H9 (cell line): ENCODE data around the gene TAF3. TPM values are rescaled to one million over a fixed set of nuclear protein-coding genes. Genes with fewer than 3 reads are reported as not detected.

Experiments
- DNase-seq: peaks from one replicate; pipeline ENCODE4 v3.0.0-alpha.2; 2017
- H2AFZ ChIP-seq: one replicate; pipeline ENCODE4 v1.6.1; 2013; ENCODE audit warnings: mild to moderate bottlenecking, low read length, control low read depth, moderate library complexity
- H2AK5ac ChIP-seq: 2 replicates; pipeline ENCODE4 v1.6.1; 2013; ENCODE audit warnings: low read length, control low read depth, mixed read lengths; ENCODE audit not compliant: insufficient read length
- H2BK120ac ChIP-seq: one replicate; pipeline ENCODE4 v1.6.1; 2013; ENCODE audit warnings: low read depth, mild to moderate bottlenecking, low read length, control low read depth, inconsistent platforms; ENCODE audit not compliant: poor library complexity, severe bottlenecking
- H2BK12ac ChIP-seq: 2 replicates; pipeline ENCODE4 v1.6.1; 2013; ENCODE audit warnings: low read length, control low read depth, mixed read lengths, low read depth; ENCODE audit not compliant: insufficient read length
- H2BK15ac ChIP-seq: 2 replicates; pipeline ENCODE4 v1.6.1; 2013; ENCODE audit warnings: low read depth, low read length, control low read depth
- H2BK20ac ChIP-seq: one replicate; pipeline ENCODE4 v1.6.1; 2013; ENCODE audit warnings: low read depth, mild to moderate bottlenecking, low read length, control low read depth, inconsistent platforms; ENCODE audit not compliant: poor library complexity, severe bottlenecking
- H2BK5ac ChIP-seq: 2 replicates; pipeline ENCODE4 v1.6.1; 2013; ENCODE audit warnings: low read length, control low read depth, mixed read lengths; ENCODE audit not compliant: insufficient read length
- H3K14ac ChIP-seq: 2 replicates; pipeline ENCODE4 v1.6.1; 2013; ENCODE audit warnings: low read length, control low read depth; ENCODE audit not compliant: insufficient read depth
- H3K18ac ChIP-seq: 2 replicates; pipeline ENCODE4 v1.6.1; 2013; ENCODE audit warnings: low read depth, mild to moderate bottlenecking, mixed read lengths, low read length, control low read depth; ENCODE audit not compliant: insufficient read length
- H3K23ac ChIP-seq: 2 replicates; pipeline ENCODE4 v1.6.1; 2013; ENCODE audit warnings: low read length, control low read depth, mixed read lengths, low read depth; ENCODE audit not compliant: insufficient read length
- H3K23me2 ChIP-seq: 2 replicates; pipeline ENCODE4 v1.6.1; 2013; ENCODE audit warnings: low read depth, mild to moderate bottlenecking, mixed read lengths, low read length, control low read depth; ENCODE audit not compliant: insufficient read length, poor library complexity, severe bottlenecking
- H3K27ac ChIP-seq: 2 replicates; pipeline ENCODE4 v1.5.1; 2013; ENCODE audit warnings: low read length, control low read depth, mixed read lengths, low read depth; ENCODE audit not compliant: insufficient read length
- H3K27me3 ChIP-seq: 2 replicates; pipeline ENCODE4 v1.6.1; 2013; ENCODE audit warnings: low read length, control low read depth, inconsistent platforms; ENCODE audit not compliant: insufficient read depth
- H3K4ac ChIP-seq: 2 replicates; pipeline ENCODE4 v1.6.1; 2013; ENCODE audit warnings: low read depth, mild to moderate bottlenecking, control low read depth, inconsistent platforms, low read length, moderate library complexity
- H3K4me1 ChIP-seq: 2 replicates; pipeline ENCODE4 v1.6.1; 2013; ENCODE audit warnings: low read length, control low read depth, inconsistent platforms; ENCODE audit not compliant: insufficient read depth
- H3K4me2 ChIP-seq: 2 replicates; pipeline ENCODE4 v1.6.1; 2013; ENCODE audit warnings: low read length, control low read depth, mixed read lengths; ENCODE audit not compliant: insufficient read length, insufficient read depth
- H3K56ac ChIP-seq: 2 replicates; pipeline ENCODE4 v1.6.1; 2013; ENCODE audit warnings: low read depth, mild to moderate bottlenecking, mixed read lengths, low read length, control low read depth; ENCODE audit not compliant: insufficient read length
- H3K79me1 ChIP-seq: 2 replicates; pipeline ENCODE4 v1.6.1; 2013; ENCODE audit warnings: low read depth, mild to moderate bottlenecking, moderate library complexity, low read length, control low read depth, inconsistent platforms; ENCODE audit not compliant: insufficient read depth, poor library complexity, severe bottlenecking
- H3K79me2 ChIP-seq: 2 replicates; pipeline ENCODE4 v1.6.1; 2013; ENCODE audit warnings: low read length, control low read depth, inconsistent platforms; ENCODE audit not compliant: insufficient read depth
- H3K9ac ChIP-seq: 2 replicates; pipeline ENCODE4 v1.6.1; 2013; ENCODE audit warnings: low read length, control low read depth, mixed read lengths; ENCODE audit not compliant: insufficient read length; ENCODE audit errors: extremely low read depth
- H3K9me3 ChIP-seq: one replicate; pipeline ENCODE4 v1.6.1; 2013; ENCODE audit warnings: low read depth, low read length, inconsistent platforms; ENCODE audit not compliant: control insufficient read depth
- H3T11ph ChIP-seq: one replicate; pipeline ENCODE4 v1.6.1; 2013; ENCODE audit warnings: mild to moderate bottlenecking, low read length, control low read depth, inconsistent platforms
- H4K20me1 ChIP-seq: one replicate; pipeline ENCODE4 v1.6.1; 2013; ENCODE audit not compliant: control insufficient read depth, insufficient read length, insufficient read depth
- H4K5ac ChIP-seq: 2 replicates; pipeline ENCODE4 v1.6.1; 2013; ENCODE audit warnings: low read depth, mild to moderate bottlenecking, mixed read lengths, low read length, control low read depth; ENCODE audit not compliant: insufficient read length
- H4K8ac ChIP-seq: replicated peaks from 2 replicates; pipeline ENCODE4 v1.6.1; 2013; ENCODE audit warnings: low read length, control low read depth, mixed read lengths, low read depth; ENCODE audit not compliant: insufficient read length
- H4K91ac ChIP-seq: 2 replicates; pipeline ENCODE4 v1.6.1; 2013; ENCODE audit warnings: low read depth, mild to moderate bottlenecking, moderate library complexity, mixed read lengths, low read length, control low read depth; ENCODE audit not compliant: insufficient read length
- H3K27ac Mint-ChIP-seq, 3 experiments: 2 replicates in 2 of 3; 3 replicates in 1 of 3; pipeline ENCODE4 v1.8.0; 2020 to 2021; ENCODE audit warnings: mixed read lengths in 3 of 3, mild to moderate bottlenecking in 1 of 3, moderate library complexity in 1 of 3
- H3K27me3 Mint-ChIP-seq: 2 replicates; pipeline ENCODE4 v1.8.0; 2021; ENCODE audit warnings: low read depth, mild to moderate bottlenecking, moderate library complexity, mixed read lengths
- H3K36me3 Mint-ChIP-seq, 3 experiments: 2 replicates in 2 of 3; 3 replicates in 1 of 3; pipeline ENCODE4 v1.8.0; 2020 to 2021; ENCODE audit warnings: low read depth in 3 of 3, mixed read lengths in 3 of 3; ENCODE audit not compliant: insufficient read depth in 1 of 3
- H3K4me1 Mint-ChIP-seq, 2 experiments: 2 replicates each; pipeline ENCODE4 v1.8.0; 2020; ENCODE audit warnings: mixed read lengths in 2 of 2
- H3K4me3 Mint-ChIP-seq, 2 experiments: 2 replicates in 1 of 2; 3 replicates in 1 of 2; pipeline ENCODE4 v1.8.0; 2020 to 2021; ENCODE audit warnings: mild to moderate bottlenecking in 2 of 2, mixed read lengths in 2 of 2, moderate library complexity in 1 of 2
- H3K9me3 Mint-ChIP-seq, 2 experiments: 2 replicates in 1 of 2; 3 replicates in 1 of 2; pipeline ENCODE4 v1.8.0; 2020; ENCODE audit warnings: mild to moderate bottlenecking in 2 of 2, mixed read lengths in 2 of 2, moderate library complexity in 1 of 2
- CTCF ChIP-seq: fragments of 200-600 bp; sonication (generic); conservative IDR thresholded peaks from 3 replicates; pipeline ENCODE4 v1.8.0; 2021; ENCODE audit warnings: antibody characterized with exemption, mild to moderate bottlenecking
- WGBS: extraction: QIAGEN DNeasy Blood & Tissue Kit; methylation state at CpG from one replicate; pipeline ENCODE4 v1.1.7; 2013; ENCODE audit warnings: missing lambda C conversion rate, low lambda C conversion rate, mixed read lengths; ENCODE audit not compliant: insufficient read length; ENCODE audit errors: extremely low coverage; 5-methylcytosine and 5-hydroxymethylcytosine counted together
- total RNA-seq: library from RNA; stranded (reverse); gene quantifications from 2 replicates; pipeline ENCODE4 v1.2.1, GENCODE V29; 2021

TAF3 gene
- total RNA-seq, 1 experiment from 2014 or later: 10.2 TPM

DNA sequence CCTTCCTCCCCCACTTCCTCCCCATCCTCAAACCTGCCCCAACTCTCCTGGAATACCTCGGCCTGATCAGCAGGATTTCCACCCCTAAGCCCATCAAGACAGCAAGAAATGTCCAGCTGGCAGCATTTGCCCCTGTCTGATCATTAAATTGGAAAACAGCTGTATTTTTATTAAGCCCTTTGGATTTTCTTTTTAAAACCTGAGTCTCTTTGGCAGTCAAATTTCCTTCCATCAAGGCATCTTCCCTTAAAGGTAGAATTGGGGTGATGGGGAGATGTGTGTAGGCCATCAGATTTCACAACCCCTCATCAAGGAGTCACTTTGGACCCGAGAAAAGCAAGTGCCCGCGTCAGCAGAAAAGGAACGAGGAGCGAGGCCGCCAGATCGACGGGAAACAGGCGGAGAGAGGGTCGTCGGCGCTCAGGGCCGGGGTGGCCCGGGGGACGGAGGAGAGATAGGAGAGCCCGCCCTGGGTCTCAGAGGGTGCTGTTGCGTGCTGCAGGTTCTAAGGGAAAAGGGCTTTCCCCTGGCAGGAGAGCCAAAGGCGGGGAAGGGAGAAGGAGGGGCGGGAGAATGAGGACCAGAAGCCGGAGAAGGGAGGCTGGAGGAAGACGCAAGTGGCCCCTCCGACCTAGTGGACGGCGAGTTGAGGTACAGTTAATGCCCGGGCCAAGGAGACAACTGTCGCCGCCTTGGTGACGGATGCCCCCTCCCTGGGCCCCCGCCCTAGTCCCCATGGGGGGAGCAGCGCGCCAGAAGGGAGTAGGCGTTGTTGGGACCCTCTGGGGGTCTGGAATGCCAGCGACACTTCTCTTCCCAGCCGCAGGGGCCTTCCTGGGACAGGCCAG is 224.6 kb downstream of the TAF3 start:
- Mint-ChIP-seq H3K27ac (no peak overlapping the region), H3K36me3 (no peaks in the 10 kb centered on the region; a peak in 1 of 7 replicates), H3K27me3 (peaks cover 100% of the 10 kb centered on the region), H3K4me3 (peak overlapping the region in 1 of 2 experiments; percentile 60; a peak in 4 of 5 replicates), H3K4me1 (peaks cover 38 to 74% of the 10 kb centered on the region in 2 experiments), H3K9me3 (peaks cover 0 to 25% of the 10 kb centered on the region in 2 experiments; a peak in 4 of 5 replicates)
- no peak overlapping the region for H2BK120ac ChIP-seq
- no peak for TF ChIP-seq CTCF
- WGBS: no CpG with 5 or more reads among the region's 35 CpGs
- H3K23ac ChIP-seq: no peak overlapping the region
- H4K91ac ChIP-seq: no peak overlapping the region
- peak overlapping the region; percentile 3 for H3K4me2 ChIP-seq
- no peak overlapping the region for H2BK12ac ChIP-seq
- no peak overlapping the region for H2AFZ ChIP-seq
- H3K4ac ChIP-seq: no peak overlapping the region
- no peaks in the 10 kb centered on the region for H4K20me1 ChIP-seq
- no peak overlapping the region for H3K18ac ChIP-seq
- H2BK15ac ChIP-seq: no peak overlapping the region
- H3K56ac ChIP-seq: no peak overlapping the region
- no peak overlapping the region for H4K5ac ChIP-seq
- H2BK5ac ChIP-seq: no peak overlapping the region
- peaks cover 100% of the 10 kb centered on the region for H3K27me3 ChIP-seq
- H3K9me3 ChIP-seq: no peaks in the 10 kb centered on the region
- H3K9ac ChIP-seq: no peak overlapping the region
- H4K8ac ChIP-seq: no peak overlapping the region
- peaks cover 1% of the 10 kb centered on the region; the same call in 1 of the 2 replicates for H3K4me1 ChIP-seq
- H3K14ac ChIP-seq: no peak overlapping the region
- H3K79me2 ChIP-seq: no peaks in the 10 kb centered on the region
- no peak overlapping the region for H2BK20ac ChIP-seq
- no peaks in the 10 kb centered on the region for H3K23me2 ChIP-seq
- DNase-seq: peak; percentile 49
- no peak overlapping the region for H3K27ac ChIP-seq
- no peak overlapping the region for H3T11ph ChIP-seq
- no peaks in the 10 kb centered on the region for H3K79me1 ChIP-seq
- H2AK5ac ChIP-seq: no peak overlapping the region
